NB4 (cell line): ENCODE results near the gene CLPTM1.

Source experiments
- POLR2A ChIP-seq: IDR thresholded peaks from 2 replicates; pipeline ENCODE4 v1.6.1; 2011; ENCODE audit warnings: mild to moderate bottlenecking; ENCODE audit not compliant: insufficient read length; ENCODE audit errors: extremely low read depth
- TF ChIP-seq, protein P1 (sequence below): IDR thresholded peaks from one replicate; pipeline ENCODE4 v1.5.1; 2012; ENCODE audit warnings: low read depth, low read length
- TF ChIP-seq, protein P2 (sequence below): IDR thresholded peaks from 2 replicates; pipeline ENCODE4 v1.6.1; 2011; ENCODE audit warnings: low read depth, low read length

DNA sequence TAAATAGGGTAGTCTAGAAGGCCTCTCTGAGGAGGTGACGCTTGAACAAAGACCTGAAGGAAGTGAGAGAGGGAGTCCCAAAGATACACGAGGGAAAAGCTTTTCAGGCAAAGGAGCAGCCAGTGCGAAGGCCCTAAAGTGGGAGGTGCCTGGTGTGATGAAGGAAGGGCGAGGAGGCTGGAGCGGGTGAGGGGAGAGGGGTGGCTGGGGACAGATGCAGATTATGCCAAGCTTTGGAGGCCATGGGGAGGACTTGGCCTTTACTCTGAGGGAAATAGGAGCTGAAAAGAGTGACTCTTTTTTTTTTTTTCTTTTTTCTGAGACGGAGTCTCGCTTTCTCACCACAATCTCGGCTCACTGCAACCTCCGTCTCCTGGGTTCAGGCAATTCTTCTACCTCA, 2.9 kb downstream of the CLPTM1 start:
- TF ChIP-seq, protein P1, sequence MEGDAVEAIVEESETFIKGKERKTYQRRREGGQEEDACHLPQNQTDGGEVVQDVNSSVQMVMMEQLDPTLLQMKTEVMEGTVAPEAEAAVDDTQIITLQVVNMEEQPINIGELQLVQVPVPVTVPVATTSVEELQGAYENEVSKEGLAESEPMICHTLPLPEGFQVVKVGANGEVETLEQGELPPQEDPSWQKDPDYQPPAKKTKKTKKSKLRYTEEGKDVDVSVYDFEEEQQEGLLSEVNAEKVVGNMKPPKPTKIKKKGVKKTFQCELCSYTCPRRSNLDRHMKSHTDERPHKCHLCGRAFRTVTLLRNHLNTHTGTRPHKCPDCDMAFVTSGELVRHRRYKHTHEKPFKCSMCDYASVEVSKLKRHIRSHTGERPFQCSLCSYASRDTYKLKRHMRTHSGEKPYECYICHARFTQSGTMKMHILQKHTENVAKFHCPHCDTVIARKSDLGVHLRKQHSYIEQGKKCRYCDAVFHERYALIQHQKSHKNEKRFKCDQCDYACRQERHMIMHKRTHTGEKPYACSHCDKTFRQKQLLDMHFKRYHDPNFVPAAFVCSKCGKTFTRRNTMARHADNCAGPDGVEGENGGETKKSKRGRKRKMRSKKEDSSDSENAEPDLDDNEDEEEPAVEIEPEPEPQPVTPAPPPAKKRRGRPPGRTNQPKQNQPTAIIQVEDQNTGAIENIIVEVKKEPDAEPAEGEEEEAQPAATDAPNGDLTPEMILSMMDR = no peak
- TF ChIP-seq, protein P2, sequence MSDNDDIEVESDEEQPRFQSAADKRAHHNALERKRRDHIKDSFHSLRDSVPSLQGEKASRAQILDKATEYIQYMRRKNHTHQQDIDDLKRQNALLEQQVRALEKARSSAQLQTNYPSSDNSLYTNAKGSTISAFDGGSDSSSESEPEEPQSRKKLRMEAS = no peak
- TF ChIP-seq POLR2A = no peak
